NCI-H345 (cell line): ENCODE measurements around the gene TENT5A.

Experiments
- DNase-seq: peaks from one replicate; lab custom pipeline; 2025; lab: John Stamatoyannopoulos, UW

TENT5A gene

DNA sequence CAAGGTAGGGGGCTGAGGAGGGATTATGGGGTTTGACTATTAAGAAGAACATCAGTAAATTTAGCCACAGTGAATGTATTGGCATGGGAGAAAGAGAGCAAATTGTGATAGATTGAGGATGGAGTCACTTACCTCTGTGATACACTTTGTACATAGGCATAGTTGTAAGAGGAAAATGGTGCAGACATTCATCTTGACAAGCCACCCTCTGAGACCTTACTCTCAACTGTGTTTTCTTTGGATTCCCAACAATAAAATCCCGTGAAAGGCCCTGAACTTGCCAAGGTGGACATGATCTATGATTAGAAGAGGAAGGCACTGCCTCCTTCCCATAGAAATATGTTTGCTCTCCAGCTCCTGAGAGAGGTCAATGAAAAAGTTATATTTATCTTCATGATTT is 18.6 kb upstream of the TENT5A start:
- DNase-seq: no peak

DNA sequence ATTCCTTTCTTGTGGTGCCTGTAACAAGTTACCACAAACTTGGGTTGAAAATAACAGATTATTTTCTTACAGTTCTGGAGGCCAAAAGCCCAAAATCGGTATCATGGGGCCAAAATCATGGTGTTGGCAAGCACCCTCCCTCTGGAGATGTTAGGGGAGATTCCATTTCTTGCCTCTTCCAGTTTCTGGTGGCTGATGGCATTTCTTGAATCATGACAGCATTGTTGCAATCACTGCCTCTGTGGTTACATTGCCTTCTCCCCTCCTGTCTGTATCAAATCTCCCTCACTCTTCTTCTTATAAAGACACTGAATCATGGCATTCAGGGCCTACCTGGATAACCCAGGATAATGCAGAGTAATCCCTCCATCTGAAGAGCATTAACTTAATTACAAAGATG is 17.9 kb upstream of the TENT5A start:
- no peak for DNase-seq

DNA sequence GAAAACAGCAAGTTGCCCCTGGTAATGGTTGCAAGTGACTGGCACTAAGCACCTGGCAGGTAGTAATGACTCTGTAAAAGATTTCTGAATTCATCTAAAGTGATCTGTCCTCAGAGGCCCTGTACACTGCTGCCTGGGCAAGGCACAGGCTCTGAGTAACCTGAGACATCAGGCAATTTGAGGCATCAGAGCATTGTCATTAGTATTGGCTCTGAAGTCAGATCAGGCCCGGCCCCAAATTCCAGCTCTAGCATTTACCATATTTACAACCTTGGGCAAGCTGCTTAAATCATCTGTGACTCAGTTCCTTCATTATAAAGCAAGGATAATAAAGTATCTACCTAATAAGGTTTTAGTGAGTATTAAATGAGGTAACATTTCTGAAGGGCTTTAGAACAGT is 17.3 kb upstream of the TENT5A start:
- DNase-seq: no peak

DNA sequence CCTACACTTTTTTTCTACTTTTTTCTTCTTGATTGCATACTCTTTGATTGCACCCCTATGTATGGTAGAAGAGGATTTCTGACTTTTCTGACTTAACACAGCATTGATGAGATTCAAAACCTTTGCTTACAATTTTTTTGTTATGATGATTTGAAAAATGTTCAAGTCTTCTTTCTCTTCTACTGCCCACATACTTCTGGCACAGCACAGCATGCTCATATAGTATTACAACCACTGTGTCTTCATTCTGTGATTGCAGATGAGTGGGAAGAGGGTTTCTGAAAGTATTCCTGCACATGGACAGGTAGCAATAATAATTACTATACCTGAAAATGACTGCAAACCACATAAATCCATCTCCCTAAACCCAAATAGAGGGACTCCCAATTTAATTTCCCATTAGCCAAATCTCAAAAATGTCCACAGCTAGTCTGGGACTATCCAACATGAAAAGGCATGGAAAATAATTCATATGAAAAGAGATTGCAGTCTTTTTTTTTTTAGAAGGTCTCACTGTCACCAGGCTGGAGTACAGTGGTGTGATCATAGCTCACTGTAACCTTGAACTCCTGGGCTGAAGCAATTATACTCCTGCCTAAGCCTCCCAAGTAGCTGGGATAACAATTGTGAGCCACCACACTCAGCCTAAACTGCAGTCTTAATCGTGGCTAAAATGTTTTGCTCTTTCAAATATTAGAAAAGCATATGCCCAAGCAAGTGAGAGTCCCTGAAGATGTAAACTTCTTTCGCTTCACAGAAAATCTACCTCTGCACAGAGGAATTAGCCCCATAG is 15.9 kb upstream of the TENT5A start:
- DNase-seq: no peak

GRCh38 chr6:81767163-81767891 is 14.8 kb upstream of the TENT5A start:
- DNase-seq: no peak

DNA sequence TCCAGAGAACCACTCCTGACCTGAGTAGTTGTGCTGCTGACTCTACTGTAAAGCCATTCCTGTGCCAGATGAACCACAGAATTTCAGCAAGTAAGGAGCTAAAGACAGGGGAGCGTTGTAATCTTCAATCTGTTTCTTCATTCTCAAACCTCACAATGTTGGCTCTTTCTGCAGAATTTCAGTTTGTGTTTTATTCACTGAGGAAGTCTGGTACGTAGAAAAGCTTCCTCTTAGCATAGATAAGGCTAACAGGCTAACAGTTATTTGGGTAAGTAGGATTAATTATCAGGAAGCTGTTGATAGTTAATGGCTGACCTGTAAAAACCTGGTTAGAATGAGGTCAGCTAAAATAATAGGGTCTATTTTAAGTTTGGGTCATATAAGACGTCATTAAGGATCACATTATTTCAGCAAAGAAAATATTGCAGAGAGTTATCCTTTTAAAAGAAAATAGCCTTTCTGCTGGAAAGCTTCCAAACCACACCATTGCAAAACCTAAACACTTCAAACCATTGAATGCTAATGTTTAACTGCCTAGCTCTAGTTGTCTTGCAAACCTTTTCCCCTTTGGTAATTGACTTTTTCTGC is 14.1 kb upstream of the TENT5A start:
- peak; percentile 16 for DNase-seq

DNA sequence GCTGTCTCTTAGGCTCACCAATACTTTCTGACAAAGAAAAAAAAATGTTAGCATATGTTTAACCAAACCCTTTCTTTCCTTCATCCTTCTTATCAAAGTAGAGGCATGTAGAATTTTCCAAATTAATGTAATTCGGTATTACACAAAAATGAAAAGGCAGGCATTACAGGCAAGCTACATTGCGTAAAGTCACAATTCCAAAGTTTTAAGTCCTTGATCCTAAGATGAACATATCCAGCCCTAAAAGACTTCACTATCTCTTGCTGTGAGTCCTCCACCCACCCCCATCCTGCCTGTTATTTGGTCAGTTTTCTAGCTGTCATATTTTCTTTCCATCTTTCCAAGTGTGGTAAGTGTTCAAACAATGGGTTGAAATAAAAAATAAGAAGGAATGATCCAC is 12.1 kb upstream of the TENT5A start:
- DNase-seq: no peak

- no peak for DNase-seq
Observed at GRCh38 chr6:81763968-81764367, 11.5 kb upstream of the TENT5A start.

GRCh38 chr6:81763051-81763450 is 10.6 kb upstream of the TENT5A start:
- DNase-seq: no peak

GRCh38 chr6:81762606-81763005 is 10.1 kb upstream of the TENT5A start:
- DNase-seq: no peak

DNA sequence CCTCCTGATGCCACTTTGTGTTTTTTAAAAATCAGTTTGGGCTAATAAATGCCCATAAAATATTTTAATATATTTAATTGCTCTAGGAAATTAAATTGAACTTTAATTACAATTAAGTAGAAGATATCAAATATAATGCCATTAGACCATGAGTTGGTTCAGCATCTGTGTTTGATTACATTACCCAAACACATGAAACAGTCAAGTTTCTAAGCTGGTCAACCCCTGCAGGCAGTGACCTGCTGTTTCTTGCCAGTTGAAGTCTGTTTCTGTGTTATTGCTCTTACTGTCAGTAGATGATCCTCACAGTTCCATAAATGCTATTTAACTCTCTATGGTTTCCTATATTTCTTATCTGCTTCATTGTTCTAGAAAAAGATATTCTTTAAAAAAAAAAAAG is 9.7 kb upstream of the TENT5A start:
- DNase-seq: no peak

GRCh38 chr6:81761197-81761596 is 8.7 kb upstream of the TENT5A start:
- no peak for DNase-seq

GRCh38 chr6:81759782-81760181 is 7.3 kb upstream of the TENT5A start:
- DNase-seq: no peak

DNA sequence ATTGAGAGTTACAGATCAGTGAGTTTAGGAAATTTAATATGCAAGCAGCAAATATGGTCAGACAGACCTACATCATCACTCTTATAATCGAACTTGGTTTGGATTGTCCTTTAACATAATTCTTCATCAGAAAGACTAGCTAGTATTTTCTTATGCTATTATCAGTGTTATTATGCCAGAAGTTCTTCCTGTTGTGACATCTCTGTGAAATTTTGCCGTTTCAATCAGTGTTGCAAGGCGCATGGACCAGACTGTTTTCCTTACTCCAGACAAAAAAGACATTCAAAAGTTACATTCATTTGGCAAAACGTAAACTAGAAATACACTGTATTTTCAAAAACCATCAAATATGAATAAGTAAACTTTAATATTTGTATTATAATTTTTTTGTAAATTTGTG is 5.7 kb upstream of the TENT5A start:
- no peak for DNase-seq

GRCh38 chr6:81756690-81757089 is 4.2 kb upstream of the TENT5A start:
- DNase-seq: no peak

DNA sequence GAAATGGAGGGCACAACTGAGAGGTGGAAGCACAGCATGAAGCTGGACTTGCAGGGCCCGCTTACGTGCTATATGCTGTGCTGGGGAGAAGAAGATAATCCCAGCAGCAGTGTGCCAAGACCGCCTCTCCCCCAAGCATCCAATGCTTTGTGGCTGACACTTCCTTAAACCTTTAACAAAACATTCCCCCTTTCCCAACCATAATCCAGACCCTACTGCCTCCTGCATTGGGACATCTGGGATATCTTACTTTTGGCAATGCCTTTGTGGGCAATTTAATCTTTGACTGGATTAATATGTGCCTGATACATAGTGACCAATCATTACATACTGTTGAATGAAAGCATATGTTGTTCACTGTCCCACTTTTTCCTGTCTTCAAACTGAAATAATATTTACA is 3.1 kb upstream of the TENT5A start:
- no peak for DNase-seq

- DNase-seq: no peak
Observed at GRCh38 chr6:81754906-81755305, 2.4 kb upstream of the TENT5A start.

DNA sequence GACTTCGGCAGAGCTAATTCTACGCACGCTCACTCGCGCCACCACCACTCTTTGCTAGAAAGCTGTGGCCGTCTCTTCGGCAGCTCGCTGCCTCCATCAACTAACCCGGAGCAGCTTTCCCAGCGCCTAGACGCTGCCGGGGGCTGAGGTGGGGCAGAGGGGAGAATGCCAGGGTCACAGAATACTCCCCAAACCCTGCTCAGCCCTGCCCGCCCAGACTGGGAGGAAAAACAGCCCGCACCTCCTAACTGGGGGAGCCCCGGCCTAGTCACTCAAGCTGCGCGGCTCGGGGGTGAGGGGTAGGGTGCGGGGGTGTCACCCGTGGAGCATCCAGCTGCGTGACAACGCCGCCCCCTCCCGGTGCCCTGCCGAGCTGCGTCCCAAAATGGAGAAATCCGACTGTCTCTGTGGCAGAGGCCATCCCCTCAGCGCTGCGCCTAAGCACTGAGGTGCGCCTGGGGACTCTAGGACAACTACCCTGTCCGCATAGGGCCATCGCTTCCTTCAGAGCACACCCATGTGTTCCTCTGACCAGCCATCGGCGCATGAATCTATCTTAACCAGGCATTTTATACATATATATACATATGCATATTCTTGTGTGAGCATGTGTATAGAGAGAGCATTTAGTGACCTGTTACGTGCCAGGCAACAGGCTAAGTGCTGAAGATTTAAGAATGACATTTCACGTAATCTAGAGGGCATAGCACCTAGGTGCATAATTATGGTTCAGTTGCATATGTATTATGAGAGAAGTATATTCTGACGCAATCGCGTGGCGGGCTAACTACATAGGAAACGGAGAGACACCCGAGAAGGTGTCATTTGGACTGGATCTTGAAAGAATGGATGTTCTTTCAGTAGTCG is 1.5 kb upstream of the TENT5A start:
- DNase-seq: peak; percentile 84

DNA sequence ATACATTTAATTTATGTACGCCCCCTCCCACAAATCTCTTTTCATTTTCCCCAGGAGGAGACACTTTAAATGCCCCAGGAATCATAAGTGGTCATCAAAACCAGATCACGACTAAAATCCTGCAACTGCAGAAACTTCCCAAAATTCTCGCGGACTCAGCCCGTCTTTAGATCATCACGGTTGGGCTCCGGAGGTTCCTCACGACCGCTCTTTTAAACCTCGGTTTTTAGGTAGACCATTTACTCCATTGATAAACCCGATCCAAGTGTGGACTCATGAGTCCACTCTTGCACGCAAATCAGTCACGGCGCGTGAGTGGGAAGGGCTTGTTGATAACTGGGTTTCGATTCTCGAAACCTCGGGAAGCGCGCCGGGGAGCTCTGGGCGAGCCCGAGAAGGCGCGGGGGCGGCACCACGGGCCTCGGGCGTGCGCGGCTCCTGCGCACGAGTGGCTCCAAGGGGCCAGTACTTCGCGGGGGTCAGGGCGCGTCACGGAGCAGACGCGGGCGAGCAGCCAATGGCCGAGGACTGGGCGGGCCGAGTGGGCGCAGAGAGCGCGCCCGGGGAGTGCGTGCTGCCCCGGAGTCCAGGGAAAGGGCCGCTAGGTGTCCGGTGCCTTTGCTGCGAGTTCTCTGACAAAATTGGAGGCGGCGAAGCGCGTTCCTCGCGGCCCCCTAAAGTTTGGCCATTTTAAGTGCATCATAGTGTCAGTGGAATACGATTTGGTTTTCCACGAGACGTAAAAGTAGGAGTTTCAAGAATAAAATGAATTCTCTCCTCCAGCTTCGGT is 635 bp upstream of the TENT5A start:
- peak; percentile 93 for DNase-seq

GRCh38 chr6:81751388-81752083 is 945 bp downstream of the TENT5A start:
- DNase-seq: peak; percentile 42
